Cardiac fibroblast (primary cell): ENCODE results near the gene B4GALT6.

Experiments
- DNase-seq, 2 donors: peaks; one replicate each; pipeline versions ENCODE4 v3.0.0 to v3.0.0-alpha.2; 2010; ENCODE audit warnings: low read depth in 2 of 2
- H3K4me3 ChIP-seq, 2 donors: replicated peaks in 1 of 2; 1 replicate in 1 of 2; 2 replicates in 1 of 2; pipeline ENCODE4 v1.5.1; 2011; ENCODE audit warnings: low read depth in 2 of 2, low read length in 2 of 2, mild to moderate bottlenecking in 2 of 2, moderate library complexity in 1 of 2
- TF ChIP-seq, protein P1 (sequence below): IDR thresholded peaks from one replicate; pipeline ENCODE4 v1.5.1; 2011; ENCODE audit warnings: low read depth, mild to moderate bottlenecking, low read length, inconsistent platforms

The B4GALT6 gene

DNA sequence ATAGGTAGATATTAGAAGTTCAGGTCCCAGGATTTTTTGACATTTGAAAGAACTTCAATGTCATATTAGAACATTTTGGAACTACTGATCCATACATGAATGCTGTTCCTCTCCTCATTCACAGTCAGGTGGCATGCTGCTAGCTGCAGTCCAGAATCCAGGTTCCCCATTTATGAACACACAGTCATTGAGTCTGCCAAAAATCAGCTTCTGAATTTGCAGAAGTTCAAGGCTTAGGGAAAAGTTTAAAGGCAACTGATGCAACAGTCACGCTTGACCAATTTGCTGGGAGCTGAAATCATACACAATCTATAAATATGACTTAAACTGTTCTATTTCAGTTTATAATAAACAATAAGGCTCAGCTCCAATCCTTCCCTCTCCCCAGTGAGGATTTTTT lies 110.0 kb downstream of the B4GALT6 start:
- no peak for DNase-seq
- no peak overlapping the region for H3K4me3 ChIP-seq
- TF ChIP-seq, protein P1, sequence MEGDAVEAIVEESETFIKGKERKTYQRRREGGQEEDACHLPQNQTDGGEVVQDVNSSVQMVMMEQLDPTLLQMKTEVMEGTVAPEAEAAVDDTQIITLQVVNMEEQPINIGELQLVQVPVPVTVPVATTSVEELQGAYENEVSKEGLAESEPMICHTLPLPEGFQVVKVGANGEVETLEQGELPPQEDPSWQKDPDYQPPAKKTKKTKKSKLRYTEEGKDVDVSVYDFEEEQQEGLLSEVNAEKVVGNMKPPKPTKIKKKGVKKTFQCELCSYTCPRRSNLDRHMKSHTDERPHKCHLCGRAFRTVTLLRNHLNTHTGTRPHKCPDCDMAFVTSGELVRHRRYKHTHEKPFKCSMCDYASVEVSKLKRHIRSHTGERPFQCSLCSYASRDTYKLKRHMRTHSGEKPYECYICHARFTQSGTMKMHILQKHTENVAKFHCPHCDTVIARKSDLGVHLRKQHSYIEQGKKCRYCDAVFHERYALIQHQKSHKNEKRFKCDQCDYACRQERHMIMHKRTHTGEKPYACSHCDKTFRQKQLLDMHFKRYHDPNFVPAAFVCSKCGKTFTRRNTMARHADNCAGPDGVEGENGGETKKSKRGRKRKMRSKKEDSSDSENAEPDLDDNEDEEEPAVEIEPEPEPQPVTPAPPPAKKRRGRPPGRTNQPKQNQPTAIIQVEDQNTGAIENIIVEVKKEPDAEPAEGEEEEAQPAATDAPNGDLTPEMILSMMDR, result no peak
